ENCODE results near the gene C7. TPM values are rescaled to one million over a fixed set of nuclear protein-coding genes. Genes with fewer than 3 reads are reported as not detected.

The C7 gene
- total and polyA plus RNA-seq, 2 experiments from 2014 or later: 5.3 to 43.5 TPM

GRCh38 chr5:40988746-40989510 is 79.6 kb downstream of the C7 start:
- Histone ChIP-seq H3K36me3 (replicated peaks; ENCODE audit: insufficient read depth, low read depth) (no peaks in the 10 kb centered on the region), H3K9me2 (replicated peaks; ENCODE audit: insufficient read depth) (no peaks in the 10 kb centered on the region), H2AFZ (no peak overlapping the region), H3K4me1 (ENCODE audit: insufficient read depth) (peaks cover 5% of the 10 kb centered on the region), H3K9me3 (ENCODE audit: low read depth) (no peaks in the 10 kb centered on the region), H3K27ac (no peak overlapping the region), H3K27me3 (no peaks in the 10 kb centered on the region), H4K20me1 (ENCODE audit: insufficient read depth, poor library complexity, severe bottlenecking) (no peaks in the 10 kb centered on the region), H3K4me3 (no peak overlapping the region), H3K4me2 (no peak overlapping the region), H3K79me2 (no peaks in the 10 kb centered on the region)
- 88% methylated on average over 8 of the region's 8 CpGs for WGBS (ENCODE audit: low lambda C conversion rate, missing lambda C conversion rate)
- DNase-seq (ENCODE audit: low spot score): no peak
- no peak for TF ChIP-seq EZH2 (IDR thresholded peaks at IDR 0.05; ENCODE audit: borderline replicate concordance)
- no peak for TF ChIP-seq CTCF (IDR thresholded peaks at IDR 0.05; ENCODE audit: poor library complexity)
- no peak for TF ChIP-seq EZH2phosphoT487 (IDR thresholded peaks at IDR 0.05; ENCODE audit: low read depth, severe bottlenecking, unreplicated experiment)

DNA sequence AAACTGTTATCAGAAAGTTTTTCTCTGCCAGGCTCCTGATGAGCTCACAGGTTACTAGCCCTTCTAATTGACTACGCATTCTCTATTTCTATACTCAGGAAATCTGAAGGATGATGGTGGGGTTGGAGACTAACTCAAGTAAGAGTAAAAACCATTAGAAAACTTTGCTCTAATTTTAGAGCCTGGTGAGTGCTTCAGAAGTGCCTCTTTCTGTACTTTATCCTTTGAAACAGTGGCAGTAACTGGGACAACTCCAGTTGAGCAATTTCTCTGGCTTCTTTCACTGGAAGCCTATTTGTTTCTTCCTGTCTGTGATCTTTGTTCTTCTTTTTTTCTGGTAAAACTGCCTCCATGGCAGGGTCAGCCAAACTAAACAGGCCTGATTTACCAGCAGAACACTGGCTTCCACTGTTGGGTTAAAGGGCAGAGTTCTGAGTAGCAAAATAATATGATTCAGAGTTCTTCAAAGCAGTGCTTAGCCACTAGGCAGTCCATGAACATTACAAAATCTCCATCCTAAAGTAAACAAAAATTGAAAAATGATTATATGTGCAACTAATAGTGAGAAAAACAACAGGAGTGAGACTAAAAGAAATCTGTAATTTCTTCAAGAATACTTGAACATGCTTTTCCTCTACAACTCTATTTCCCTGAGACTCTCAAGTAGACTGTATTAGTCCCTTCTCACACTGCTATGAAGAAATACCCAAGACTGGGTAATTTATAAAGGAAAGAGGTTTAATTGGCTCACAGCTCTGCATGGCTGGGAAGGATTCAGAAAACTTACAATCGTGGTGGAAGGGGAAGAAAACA is 82.1 kb downstream of the C7 start:
- Histone ChIP-seq H3K36me3 (replicated peaks; ENCODE audit: insufficient read depth, low read depth) (no peaks in the 10 kb centered on the region), H2AFZ (no peak overlapping the region), H3K4me3 (no peak overlapping the region), H3K9me2 (replicated peaks; ENCODE audit: insufficient read depth) (no peaks in the 10 kb centered on the region), H3K79me2 (no peaks in the 10 kb centered on the region), H3K27me3 (no peaks in the 10 kb centered on the region), H4K20me1 (ENCODE audit: insufficient read depth, poor library complexity, severe bottlenecking) (no peaks in the 10 kb centered on the region), H3K4me2 (peak overlapping the region; percentile 18), H3K4me1 (ENCODE audit: insufficient read depth) (peaks cover 5% of the 10 kb centered on the region), H3K27ac (peak overlapping the region; percentile 70), H3K9me3 (ENCODE audit: low read depth) (no peaks in the 10 kb centered on the region)
- no peak for TF ChIP-seq EZH2phosphoT487 (IDR thresholded peaks at IDR 0.05; ENCODE audit: low read depth, severe bottlenecking, unreplicated experiment)
- TF ChIP-seq CTCF (IDR thresholded peaks at IDR 0.05; ENCODE audit: poor library complexity): no peak
- no peak for TF ChIP-seq EZH2 (IDR thresholded peaks at IDR 0.05; ENCODE audit: borderline replicate concordance)
- 38% methylated on average over 2 of the region's 2 CpGs for WGBS (ENCODE audit: low lambda C conversion rate, missing lambda C conversion rate)
- peak; percentile 29 for DNase-seq (ENCODE audit: low spot score)

GRCh38 chr5:40991981-40992559 is 82.8 kb downstream of the C7 start:
- no peak for DNase-seq (ENCODE audit: low spot score)
- Histone ChIP-seq H4K20me1 (ENCODE audit: insufficient read depth, poor library complexity, severe bottlenecking) (no peaks in the 10 kb centered on the region), H3K36me3 (replicated peaks; ENCODE audit: insufficient read depth, low read depth) (no peaks in the 10 kb centered on the region), H3K4me2 (peak overlapping the region; percentile 18), H3K79me2 (no peaks in the 10 kb centered on the region), H3K9me3 (ENCODE audit: low read depth) (no peaks in the 10 kb centered on the region), H2AFZ (no peak overlapping the region), H3K27ac (peak overlapping the region; percentile 70), H3K4me1 (ENCODE audit: insufficient read depth) (peaks cover 5% of the 10 kb centered on the region), H3K9me2 (replicated peaks; ENCODE audit: insufficient read depth) (no peaks in the 10 kb centered on the region), H3K27me3 (no peaks in the 10 kb centered on the region), H3K4me3 (no peak overlapping the region)
- WGBS (ENCODE audit: low lambda C conversion rate, missing lambda C conversion rate): 72% methylated on average over 5 of the region's 5 CpGs
- TF ChIP-seq EZH2phosphoT487 (IDR thresholded peaks at IDR 0.05; ENCODE audit: low read depth, severe bottlenecking, unreplicated experiment) (no peak), CTCF (IDR thresholded peaks at IDR 0.05; ENCODE audit: poor library complexity) (no peak), EZH2 (IDR thresholded peaks at IDR 0.05; ENCODE audit: borderline replicate concordance) (no peak)
